Muscle layer of duodenum (tissue), 2 donors: ENCODE results near the gene GFI1.

ENCODE experiments used
- H3K27ac ChIP-seq: one replicate; pipeline ENCODE4 v1.7.0; 2013; ENCODE audit warnings: mild to moderate bottlenecking, low read length
- H3K27me3 ChIP-seq: one replicate; pipeline ENCODE4 v1.7.0; 2013; ENCODE audit warnings: low read depth, mild to moderate bottlenecking, control low read depth, low read length
- H3K36me3 ChIP-seq, 2 donors: one replicate each; pipeline ENCODE4 v1.7.0; 2013; ENCODE audit warnings: low read length in 2 of 2, control low read depth in 1 of 2, mild to moderate bottlenecking in 1 of 2; ENCODE audit not compliant: insufficient read depth in 2 of 2, control insufficient read depth in 1 of 2
- H3K4me1 ChIP-seq, 2 donors: one replicate each; pipeline ENCODE4 v1.7.0; 2013; ENCODE audit warnings: low read length in 2 of 2, mild to moderate bottlenecking in 2 of 2, control low read depth in 1 of 2, moderate library complexity in 1 of 2; ENCODE audit not compliant: insufficient read depth in 2 of 2, control insufficient read depth in 1 of 2
- H3K4me3 ChIP-seq, 2 donors: one replicate each; pipeline ENCODE4 v1.7.0; 2013; ENCODE audit warnings: low read length in 2 of 2, low read depth in 1 of 2, mild to moderate bottlenecking in 1 of 2
- H3K9me3 ChIP-seq, 2 donors: one replicate each; pipeline ENCODE4 v1.7.0; 2013; ENCODE audit warnings: low read length in 2 of 2, control low read depth in 1 of 2, mild to moderate bottlenecking in 1 of 2; ENCODE audit not compliant: control insufficient read depth in 1 of 2
- donor health status: healthy.

The GFI1 gene

DNA sequence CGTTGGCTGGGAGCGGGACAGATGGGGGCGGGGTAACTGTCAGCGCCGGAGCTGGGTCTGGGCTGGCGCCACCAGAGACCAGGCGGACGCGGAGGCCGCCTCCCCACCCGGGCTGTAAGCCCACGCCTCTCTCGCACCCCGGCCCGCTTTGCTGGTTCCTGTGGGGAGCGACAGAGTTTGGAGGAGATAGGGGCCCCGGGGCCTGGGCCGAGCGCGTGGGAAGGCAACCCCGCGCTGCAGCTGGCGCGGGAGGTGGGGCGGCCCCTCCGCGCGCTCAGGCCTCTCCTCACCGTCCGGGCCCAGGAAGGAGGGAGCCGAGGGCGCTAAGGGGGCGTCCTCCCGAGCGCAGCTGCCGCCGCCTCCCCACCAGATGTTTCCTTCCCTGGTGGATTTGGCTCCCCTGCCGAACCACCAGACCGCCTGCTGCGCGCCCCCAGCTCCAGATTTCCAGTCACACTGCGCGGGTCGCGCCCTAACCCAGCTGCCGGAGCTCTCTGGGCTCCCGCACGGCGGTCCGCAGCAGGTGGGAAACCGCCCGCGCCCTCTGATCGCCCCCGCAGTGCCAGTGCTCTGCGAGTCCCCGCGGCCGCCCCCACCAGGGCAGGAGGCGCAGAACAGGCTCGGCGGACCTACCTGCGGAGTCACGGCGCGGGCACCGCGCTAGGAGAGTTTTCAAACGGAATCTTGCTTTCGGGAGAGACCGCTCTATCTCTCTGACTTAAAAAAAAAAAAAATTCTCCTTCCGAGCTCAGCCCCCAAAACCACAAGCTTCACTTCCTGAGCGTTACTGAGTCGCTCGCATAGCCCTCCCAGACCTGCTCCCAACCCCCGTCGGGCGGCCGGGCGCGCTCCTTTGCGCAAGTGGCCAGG lies 1.1 kb downstream of the GFI1 start:
- Histone ChIP-seq H3K36me3 (no peaks in the 10 kb centered on the region), H3K4me1 (peaks cover 6 to 60% of the 10 kb centered on the region in 2 donors), H3K27ac (no peak overlapping the region), H3K27me3 (peaks cover 45% of the 10 kb centered on the region), H3K9me3 (no peaks in the 10 kb centered on the region), H3K4me3 (peak overlapping the region; percentile 56 to 73)

DNA sequence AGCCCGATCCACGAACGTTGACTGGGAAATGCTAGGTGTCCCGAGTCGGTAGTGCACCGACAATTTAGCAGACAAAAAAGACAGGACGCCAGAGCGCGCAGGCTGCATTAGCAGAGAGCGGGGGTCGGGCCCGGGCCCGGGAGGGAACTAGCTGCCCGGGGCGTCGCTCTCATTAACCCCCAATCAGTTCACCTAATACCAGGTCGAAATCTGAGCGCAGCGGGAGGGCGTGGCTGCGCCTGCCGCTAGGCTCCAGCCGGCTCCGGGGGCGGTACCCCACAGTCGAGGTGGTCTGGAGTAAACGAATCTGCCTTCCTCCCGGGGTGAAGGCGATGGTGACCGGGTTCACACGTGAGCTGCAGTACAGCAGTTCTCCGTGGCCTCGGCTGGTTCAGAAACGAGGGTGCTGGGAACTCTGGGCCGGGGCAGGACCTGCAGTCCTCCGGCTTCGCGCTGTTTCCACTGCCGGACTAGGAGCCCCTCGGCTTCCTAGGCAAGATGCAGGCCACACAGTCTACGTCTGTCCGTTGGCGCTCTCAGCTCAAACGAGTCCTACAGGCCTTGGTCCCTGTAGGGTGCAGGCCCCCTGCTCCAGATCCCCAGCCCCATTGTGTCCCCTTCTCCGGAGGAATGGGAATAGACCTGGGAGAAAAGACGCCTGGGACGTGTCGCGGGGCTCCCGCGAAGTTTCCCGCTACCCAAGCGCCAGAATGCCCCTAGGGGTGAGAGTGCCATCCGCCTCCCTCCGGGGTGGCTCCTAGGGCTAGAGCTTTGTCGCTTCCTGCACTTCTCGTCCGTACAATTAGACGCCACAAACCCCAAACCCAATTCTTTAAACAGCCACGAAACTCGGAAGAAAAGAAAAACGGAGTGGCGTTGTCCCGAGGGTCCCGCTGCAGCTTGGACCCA lies 2.0 kb downstream of the GFI1 start:
- Histone ChIP-seq H3K27me3 (peaks cover 45% of the 10 kb centered on the region), H3K4me3 (peak overlapping the region; percentile 56 to 73), H3K9me3 (no peaks in the 10 kb centered on the region), H3K4me1 (peaks cover 6 to 65% of the 10 kb centered on the region in 2 donors), H3K36me3 (no peaks in the 10 kb centered on the region), H3K27ac (no peak overlapping the region)

- peak overlapping the region; percentile 56 to 73 for H3K4me3 ChIP-seq
- H3K36me3 ChIP-seq: no peaks in the 10 kb centered on the region
- H3K27ac ChIP-seq: no peak overlapping the region
- peaks cover 6 to 65% of the 10 kb centered on the region in 2 donors for H3K4me1 ChIP-seq
- H3K27me3 ChIP-seq: peaks cover 45% of the 10 kb centered on the region
- H3K9me3 ChIP-seq: no peaks in the 10 kb centered on the region
Measured at GRCh38 chr1:92483610-92484471, 2.9 kb downstream of the GFI1 start.

- H3K27me3 ChIP-seq: peaks cover 45% of the 10 kb centered on the region
- no peaks in the 10 kb centered on the region for H3K9me3 ChIP-seq
- no peak overlapping the region for H3K27ac ChIP-seq
- peak overlapping the region; percentile 56 to 73 for H3K4me3 ChIP-seq
- peaks cover 6 to 65% of the 10 kb centered on the region in 2 donors for H3K4me1 ChIP-seq
- H3K36me3 ChIP-seq: no peaks in the 10 kb centered on the region
Measured at GRCh38 chr1:92482665-92483609, 3.8 kb downstream of the GFI1 start.

DNA sequence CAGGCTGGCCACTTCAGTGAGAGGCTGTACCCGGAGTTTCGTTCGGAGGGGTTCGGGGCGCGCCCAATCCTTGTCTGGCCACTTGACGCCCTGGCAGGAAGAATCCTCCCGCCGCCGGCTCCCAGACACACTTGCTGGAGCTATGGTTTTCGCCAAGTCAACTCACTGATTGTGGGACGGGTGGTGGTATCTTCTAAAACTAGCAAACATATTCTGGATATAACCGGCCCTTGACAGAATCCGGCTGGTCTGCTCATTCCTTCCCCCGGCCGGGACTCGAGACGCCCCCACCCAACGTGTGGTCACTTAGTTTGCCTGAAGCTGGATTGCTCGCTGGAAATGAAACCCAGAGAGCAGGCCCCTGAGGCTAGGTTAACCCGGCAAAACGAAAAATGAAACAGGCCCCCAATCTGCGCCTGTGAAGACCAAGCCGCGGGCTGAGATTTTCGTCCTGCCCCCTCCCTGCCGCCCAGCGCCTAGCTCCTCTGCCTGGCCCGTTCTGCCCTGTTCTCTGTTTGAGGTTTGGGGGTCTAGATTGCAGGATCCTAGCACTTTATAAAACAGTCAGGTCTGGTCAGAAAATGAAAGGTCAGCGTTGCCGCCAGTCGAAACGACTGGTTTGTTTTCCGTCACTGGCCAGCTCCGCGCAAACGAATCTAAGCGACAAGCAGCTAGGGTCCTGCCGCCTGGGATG lies 4.6 kb downstream of the GFI1 start:
- H3K4me3 ChIP-seq: peak overlapping the region; percentile 56 to 73
- H3K4me1 ChIP-seq: peaks cover 6 to 65% of the 10 kb centered on the region in 2 donors
- no peak overlapping the region for H3K27ac ChIP-seq
- peaks cover 45% of the 10 kb centered on the region for H3K27me3 ChIP-seq
- H3K36me3 ChIP-seq: no peaks in the 10 kb centered on the region
- H3K9me3 ChIP-seq: no peaks in the 10 kb centered on the region

DNA sequence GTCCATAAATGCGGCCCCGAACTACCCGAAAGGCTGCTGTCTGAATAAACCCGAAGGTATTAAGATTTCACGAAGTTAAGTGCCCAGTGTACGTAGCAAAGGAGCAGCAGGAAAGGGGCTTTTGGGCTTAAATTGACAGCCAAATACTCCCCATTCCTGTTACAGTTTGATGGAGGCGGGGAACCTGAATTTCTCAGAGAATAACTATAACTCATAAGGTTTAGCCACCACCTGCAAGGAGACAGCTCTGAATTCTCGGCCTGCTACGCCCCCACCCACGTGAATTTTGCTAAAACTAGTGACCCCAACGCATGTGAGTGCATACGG lies 5.2 kb downstream of the GFI1 start:
- Histone ChIP-seq H3K4me3 (peak overlapping the region; percentile 7 to 73), H3K4me1 (peaks cover 6 to 62% of the 10 kb centered on the region in 2 donors)

GRCh38 chr1:92480813-92481598 lies 5.7 kb downstream of the GFI1 start:
- no peaks in the 10 kb centered on the region for H3K9me3 ChIP-seq
- H3K4me1 ChIP-seq: peaks cover 6 to 59% of the 10 kb centered on the region in 2 donors
- H3K4me3 ChIP-seq: peak overlapping the region; percentile 7 to 73
- peaks cover 45% of the 10 kb centered on the region for H3K27me3 ChIP-seq
- H3K36me3 ChIP-seq: no peaks in the 10 kb centered on the region
- H3K27ac ChIP-seq: no peak overlapping the region

More for the DNA sequence above, 5.2 kb downstream of the GFI1 start:
- Histone ChIP-seq H3K27me3 (peaks cover 45% of the 10 kb centered on the region), H3K36me3 (no peaks in the 10 kb centered on the region), H3K27ac (no peak overlapping the region), H3K9me3 (no peaks in the 10 kb centered on the region)

DNA sequence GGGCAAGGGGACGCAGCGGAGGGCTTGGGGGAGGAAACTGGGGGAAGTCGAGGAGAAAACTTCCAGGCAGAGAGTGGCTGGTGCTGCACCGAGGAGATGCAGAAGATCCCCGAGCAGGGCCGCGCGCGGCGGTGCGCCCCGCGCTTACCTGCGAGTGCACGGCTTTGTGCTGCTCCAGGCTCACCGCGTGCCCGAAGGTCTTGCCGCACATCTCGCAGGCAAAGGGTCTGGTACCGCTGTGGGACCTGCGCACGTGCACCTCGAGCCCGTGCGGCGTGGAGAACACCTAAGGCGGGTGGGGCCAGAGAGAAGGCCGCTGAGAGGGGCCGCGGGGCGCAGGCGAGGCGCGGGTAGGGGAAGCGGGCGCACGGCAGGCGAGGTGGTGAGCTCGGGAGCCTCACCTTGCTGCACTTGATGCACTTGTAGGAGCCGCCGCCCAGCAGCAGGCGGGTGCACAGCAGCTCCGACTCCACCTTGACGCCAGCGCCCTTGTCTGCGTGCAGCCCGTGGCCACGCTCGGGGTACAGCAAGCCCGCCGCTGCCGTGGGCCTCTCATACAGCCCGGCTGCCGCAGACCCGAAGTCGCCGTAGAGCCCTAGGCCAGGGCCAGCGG lies 6.4 kb downstream of the GFI1 start:
- Histone ChIP-seq H3K9me3 (no peaks in the 10 kb centered on the region), H3K4me3 (peak overlapping the region in 1 of 2 donors; percentile 73)

DNA sequence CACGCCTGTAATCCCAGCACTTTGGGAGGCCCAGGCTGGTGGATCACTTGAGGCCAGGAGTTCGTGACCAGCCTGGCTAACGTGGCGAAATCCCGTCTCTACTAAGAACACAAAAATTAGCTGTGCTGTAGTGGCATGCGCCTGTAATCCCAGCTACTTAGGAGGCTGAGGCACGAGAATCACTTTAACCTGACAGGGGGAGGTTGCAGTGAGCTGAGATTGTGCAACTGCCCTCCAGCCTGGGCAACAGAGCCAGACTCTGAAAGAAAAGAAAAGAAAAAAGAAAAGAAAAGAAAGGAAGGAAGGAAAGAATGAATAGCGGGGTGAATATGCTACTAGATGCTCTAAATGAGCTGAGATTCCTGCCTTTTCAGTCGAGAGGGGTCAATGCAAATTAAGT lies 7.1 kb downstream of the GFI1 start:
- Histone ChIP-seq H3K27ac (no peak overlapping the region), H3K4me3 (no peak overlapping the region), H3K27me3 (peaks cover 38% of the 10 kb centered on the region), H3K4me1 (peaks cover 0 to 45% of the 10 kb centered on the region in 2 donors), H3K36me3 (no peaks in the 10 kb centered on the region), H3K9me3 (no peaks in the 10 kb centered on the region)

More for the DNA sequence above, 6.4 kb downstream of the GFI1 start:
- peaks cover 6 to 52% of the 10 kb centered on the region in 2 donors for H3K4me1 ChIP-seq
- H3K27ac ChIP-seq: no peak overlapping the region
- H3K27me3 ChIP-seq: peaks cover 45% of the 10 kb centered on the region
- no peaks in the 10 kb centered on the region for H3K36me3 ChIP-seq
